H1 (cell line): ENCODE measurements around the gene EFHC1. TPM values are rescaled to one million over a fixed set of nuclear protein-coding genes. Genes with fewer than 3 reads are reported as not detected.

ENCODE experiments used
- CTCF ChIA-PET: fragments of 300-600 bp; sonication (Branson Sonifier 250); formaldehyde crosslinking; loops from one replicate; lab custom pipeline; 2021; ENCODE audit not compliant: partially characterized antibody; lab: Charles Lee
- POLR2A ChIA-PET: fragments of 300-600 bp; sonication (Branson Sonifier 250); formaldehyde crosslinking; loops from one replicate; lab custom pipeline; 2021; ENCODE audit warnings: inconsistent platforms; ENCODE audit not compliant: partially characterized antibody; lab: Charles Lee
- DNase-seq, 2 experiments: peaks; one replicate each; pipeline versions ENCODE4 v3.0.0 to v3.0.0-alpha.2; 2010 to 2022; ENCODE audit warnings: low spot score in 2 of 2, low read depth in 1 of 2, mixed read lengths in 1 of 2
- FAIRE-seq: peaks from 2 replicates; lab custom pipeline; 2011; peaks lifted over from hg19 to GRCh38; lab: Jason Lieb, UNC
- H2AFZ ChIP-seq: 2 replicates; pipeline ENCODE4 v1.8.1; 2012; ENCODE audit warnings: low read length, inconsistent platforms
- H2AK5ac ChIP-seq: 2 replicates; pipeline ENCODE4 v1.6.1; 2013; ENCODE audit warnings: low read depth, low read length
- H2BK120ac ChIP-seq: replicated peaks from 2 replicates; pipeline ENCODE3; 2013; ENCODE audit warnings: low read depth, low read length, inconsistent platforms
- H2BK12ac ChIP-seq: 2 replicates; pipeline ENCODE4 v1.6.1; 2013; ENCODE audit warnings: low read depth, low read length
- H2BK15ac ChIP-seq: 2 replicates; pipeline ENCODE4 v1.6.1; 2013; ENCODE audit warnings: low read length
- H2BK20ac ChIP-seq: 2 replicates; pipeline ENCODE4 v1.6.1; 2013; ENCODE audit warnings: low read length
- H2BK5ac ChIP-seq: 2 replicates; pipeline ENCODE4 v1.6.1; 2013; ENCODE audit warnings: low read depth, low read length
- H3K14ac ChIP-seq: 2 replicates; pipeline ENCODE4 v1.6.1; 2013; ENCODE audit warnings: inconsistent platforms; ENCODE audit not compliant: insufficient read length
- H3K18ac ChIP-seq: 2 replicates; pipeline ENCODE4 v1.6.1; 2013; ENCODE audit warnings: low read length; ENCODE audit errors: extremely low read depth
- H3K23ac ChIP-seq: 2 replicates; pipeline ENCODE4 v1.6.1; 2013; ENCODE audit warnings: inconsistent platforms; ENCODE audit not compliant: insufficient read length
- H3K23me2 ChIP-seq: 2 replicates; pipeline ENCODE4 v1.6.1; 2013; ENCODE audit warnings: low read depth, low read length
- H3K27ac ChIP-seq: 2 replicates; pipeline ENCODE4 v1.6.1; 2011; ENCODE audit warnings: low read depth, low read length, inconsistent platforms
- H3K27me3 ChIP-seq, 4 experiments: replicated peaks in 1 of 4; 1 replicate in 1 of 4; 2 replicates in 3 of 4; pipeline versions ENCODE4 v1.6.1 to v1.8.1; 2011 to 2013; ENCODE audit warnings: low read length in 3 of 4, mild to moderate bottlenecking in 3 of 4, inconsistent platforms in 2 of 4, mixed read lengths in 2 of 4, moderate library complexity in 1 of 4; ENCODE audit not compliant: control insufficient read depth in 3 of 4, insufficient read depth in 3 of 4; ENCODE audit errors: extremely low read depth in 1 of 4
- H3K36me3 ChIP-seq, 4 experiments: 2 replicates each; pipeline versions ENCODE4 v1.6.1 to v1.8.1; 2011 to 2013; ENCODE audit warnings: mild to moderate bottlenecking in 4 of 4, low read length in 3 of 4, moderate library complexity in 2 of 4, control low read depth in 1 of 4, inconsistent platforms in 1 of 4; ENCODE audit not compliant: insufficient read depth in 4 of 4, control insufficient read depth in 2 of 4
- H3K4ac ChIP-seq: replicated peaks from 2 replicates; pipeline ENCODE3; 2013; ENCODE audit warnings: low read length, low read depth, mixed read lengths, inconsistent platforms; ENCODE audit not compliant: insufficient read length
- H3K4me1 ChIP-seq, 4 experiments: replicated peaks in 1 of 4; 1 replicate in 1 of 4; 2 replicates in 3 of 4; pipeline versions ENCODE4 v1.6.1 to v1.8.1; 2011 to 2013; ENCODE audit warnings: low read length in 3 of 4, inconsistent platforms in 2 of 4, mixed read lengths in 1 of 4; ENCODE audit not compliant: insufficient read depth in 4 of 4, control insufficient read depth in 3 of 4
- H3K4me2 ChIP-seq, 2 experiments: 2 replicates each; pipeline versions ENCODE4 v1.6.1 to v1.8.1; 2011 to 2013; ENCODE audit warnings: low read depth in 2 of 2, low read length in 2 of 2, control low read depth in 1 of 2, inconsistent platforms in 1 of 2, mild to moderate bottlenecking in 1 of 2; ENCODE audit not compliant: insufficient read depth in 1 of 2
- H3K4me3 ChIP-seq, 4 experiments: fragments of 200-600, 300-600 bp in 1 of 4; sonication (generic), shearing (Covaris generic), sonication (Bioruptor Twin) in 1 of 4; 2 replicates each; pipeline versions ENCODE4 v1.5.1 to v1.8.1; 2011 to 2016; ENCODE audit warnings: low read length in 4 of 4, low read depth in 3 of 4, control low read depth in 2 of 4, inconsistent platforms in 2 of 4, mild to moderate bottlenecking in 2 of 4, mixed read lengths in 1 of 4, moderate library complexity in 1 of 4; ENCODE audit not compliant: insufficient read depth in 2 of 4; ENCODE audit errors: extremely low read depth in 1 of 4
- H3K56ac ChIP-seq: replicated peaks from 2 replicates; pipeline ENCODE3; 2013; ENCODE audit warnings: low read depth, mild to moderate bottlenecking, mixed read lengths, low read length, inconsistent platforms; ENCODE audit not compliant: insufficient read length
- H3K79me1 ChIP-seq: 2 replicates; pipeline ENCODE4 v1.6.1; 2013; ENCODE audit warnings: low read depth, low read length, control low read depth
- H3K79me2 ChIP-seq, 2 experiments: 2 replicates each; pipeline versions ENCODE4 v1.6.1 to v1.8.1; 2012 to 2013; ENCODE audit warnings: low read length in 2 of 2, mild to moderate bottlenecking in 2 of 2, inconsistent platforms in 1 of 2; ENCODE audit not compliant: insufficient read depth in 2 of 2, control insufficient read depth in 1 of 2
- H3K9ac ChIP-seq, 4 experiments: replicated peaks in 1 of 4; 1 replicate in 1 of 4; 2 replicates in 3 of 4; pipeline versions ENCODE4 v1.6.1 to v1.8.1; 2011 to 2013; ENCODE audit warnings: low read depth in 3 of 4, low read length in 3 of 4, control low read depth in 2 of 4, mild to moderate bottlenecking in 2 of 4, moderate library complexity in 2 of 4, inconsistent platforms in 1 of 4; ENCODE audit errors: extremely low read depth in 1 of 4
- H3K9me3 ChIP-seq, 2 experiments: 2 replicates each; pipeline versions ENCODE4 v1.6.1 to v1.8.1; 2012 to 2013; ENCODE audit warnings: mild to moderate bottlenecking in 2 of 2, moderate library complexity in 2 of 2, control low read depth in 1 of 2, inconsistent platforms in 1 of 2, low read depth in 1 of 2, low read length in 1 of 2, mixed read lengths in 1 of 2; ENCODE audit not compliant: insufficient read depth in 2 of 2
- H4K20me1 ChIP-seq, 2 experiments: replicated peaks in 1 of 2; 2 replicates each; pipeline versions ENCODE3 to v1.8.1; 2011 to 2013; ENCODE audit warnings: inconsistent platforms in 2 of 2, low read length in 2 of 2, mild to moderate bottlenecking in 1 of 2; ENCODE audit not compliant: insufficient read depth in 2 of 2, control insufficient read depth in 1 of 2
- H4K5ac ChIP-seq: 2 replicates; pipeline ENCODE4 v1.6.1; 2013; ENCODE audit warnings: low read length, low read depth, mixed read lengths, inconsistent platforms; ENCODE audit not compliant: insufficient read length
- H4K8ac ChIP-seq: 2 replicates; pipeline ENCODE4 v1.8.0; 2013; ENCODE audit warnings: mild to moderate bottlenecking, moderate library complexity, low read length, inconsistent platforms; ENCODE audit not compliant: insufficient read depth; ENCODE audit errors: extremely low read depth
- H4K91ac ChIP-seq: replicated peaks from 2 replicates; pipeline ENCODE3; 2013; ENCODE audit warnings: low read length, mixed read lengths, inconsistent platforms; ENCODE audit not compliant: insufficient read length
- POLR2AphosphoS5 ChIP-seq: IDR thresholded peaks from 2 replicates; pipeline ENCODE4 v1.6.1; 2011; ENCODE audit warnings: low read depth, low read length
- RNF2 ChIP-seq: fragments of 200-900, 300-1000 bp; sonication (generic); IDR thresholded peaks from 2 replicates; pipeline ENCODE4 v1.7.1; 2016; ENCODE audit warnings: borderline replicate concordance, low read depth, mild to moderate bottlenecking, antibody characterized with exemption, low read length; ENCODE audit not compliant: poor library complexity, severe bottlenecking; ENCODE audit errors: missing control alignments
- WGBS, 2 experiments: shearing (Covaris generic) in 1 of 2; methylation state at CpG; one replicate each; pipeline versions ENCODE4 v1.1.6 to v1.1.7; 2013 to 2015; ENCODE audit warnings: low lambda C conversion rate in 2 of 2, mixed read lengths in 2 of 2, inconsistent platforms in 1 of 2, low coverage in 1 of 2, missing lambda C conversion rate in 1 of 2; ENCODE audit not compliant: insufficient replicate concordance in 2 of 2, insufficient coverage in 1 of 2, insufficient read length in 1 of 2; ENCODE audit errors: extremely low coverage in 1 of 2, missing lambda C conversion rate in 1 of 2; 5-methylcytosine and 5-hydroxymethylcytosine counted together
- polyA plus RNA-seq, 7 experiments: library from polyadenylated mRNA; depleted of rRNA in 3 of 7; stranded (reverse) in 5 of 7; unstranded in 2 of 7; fragments of >200 nt in 5 of 7; fragments of 200-250 nt in 2 of 7; gene quantifications; 1 replicate in 5 of 7; 2 replicates in 1 of 7; 4 replicates in 1 of 7; pipeline versions ENCODE4 v1.2.1 to v1.2.3, GENCODE V29; 2011 to 2013; ENCODE audit warnings: missing spikeins in 2 of 7, mixed read lengths in 2 of 7
- total RNA-seq: library from RNA; stranded (reverse); fragmentation: NEBNext Ultra II Directional; extraction: Animal tissue kit (Norgen Biotek cat#: 25700); gene quantifications from 2 replicates; pipeline ENCODE4 v1.2.1, GENCODE V29; 2021

EFHC1 gene
- total and polyA plus RNA-seq, 2 of the 8 experiments (the other 6 are each of a cell fraction or from before 2014, with no cell fraction given): 10.5 to 16.4 TPM

DNA sequence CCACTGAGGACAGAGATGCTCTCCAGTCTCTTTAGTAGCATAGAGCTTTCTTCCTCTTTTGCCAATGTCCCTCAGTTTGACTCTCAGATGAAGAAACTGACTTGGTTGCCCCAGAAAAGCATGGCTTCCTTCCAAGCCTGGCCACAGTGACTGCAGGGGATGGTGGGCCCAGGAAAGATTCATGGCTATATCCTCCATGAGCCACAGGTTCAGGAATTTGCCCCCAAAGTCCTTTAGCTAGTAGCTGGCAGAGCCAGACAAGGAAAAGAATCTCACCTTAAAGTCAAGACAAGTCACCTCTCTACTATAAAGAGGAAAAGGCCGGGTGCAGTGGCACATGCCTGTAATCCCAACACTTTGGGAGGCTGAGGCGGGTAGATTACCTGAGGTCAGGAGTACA, 113.3 kb downstream of the EFHC1 start:
- H3K79me2 ChIP-seq: peaks cover 0 to 4% of the 10 kb centered on the region in 2 experiments; a peak in 2 of 4 replicates
- H3K9ac ChIP-seq: no peak overlapping the region
- H3K79me1 ChIP-seq: 0 out of 2 replicates have a peak, but pooled peaks cover 2% of the 10 kb centered on the region
- 83% methylated on average over 2 of the region's 2 CpGs; no CpG with 5 or more reads in 1 of the 2 experiments for WGBS, 2 experiments
- no peak overlapping the region for H2BK12ac ChIP-seq
- H3K4ac ChIP-seq: no peak overlapping the region
- H4K5ac ChIP-seq: no peak overlapping the region
- H4K91ac ChIP-seq: no peak overlapping the region
- no peak overlapping the region for H3K23ac ChIP-seq
- ChIA-PET CTCF (interaction anchor here (4.2 kb wide), 1 partner anchor 9 kb away, joined by 15 read pairs; no protein-coding TSS in a partner anchor), POLR2A (no interaction called here)
- no peak overlapping the region for H2BK120ac ChIP-seq
- no peak overlapping the region for H2AK5ac ChIP-seq
- peaks cover 0 to 7% (median 4%) of the 10 kb centered on the region in 4 experiments; a peak in 3 of 7 replicates for H3K4me1 ChIP-seq
- H3K36me3 ChIP-seq: peaks cover 0 to 4% (median 2%) of the 10 kb centered on the region in 4 experiments; a peak in 1 of 8 replicates
- no peaks in the 10 kb centered on the region for H4K20me1 ChIP-seq
- H3K4me2 ChIP-seq: no peak overlapping the region
- no peak overlapping the region for H3K56ac ChIP-seq
- H4K8ac ChIP-seq: no peak overlapping the region
- no peak overlapping the region for H3K27ac ChIP-seq
- no peak overlapping the region for H2BK15ac ChIP-seq
- no peak for FAIRE-seq
- H2BK5ac ChIP-seq: no peak overlapping the region
- no peaks in the 10 kb centered on the region for H3K23me2 ChIP-seq
- DNase-seq: no peak
- TF ChIP-seq RNF2 (no peak), POLR2AphosphoS5 (no peak)
- H3K14ac ChIP-seq: no peak overlapping the region
- H3K9me3 ChIP-seq: no peaks in the 10 kb centered on the region
- no peaks in the 10 kb centered on the region for H3K27me3 ChIP-seq
- H2AFZ ChIP-seq: no peak overlapping the region
- no peak overlapping the region for H3K4me3 ChIP-seq
- H2BK20ac ChIP-seq: no peak overlapping the region
- H3K18ac ChIP-seq: no peak overlapping the region
